ENCODE measurements around the gene DSC1. TPM values are rescaled to one million over a fixed set of nuclear protein-coding genes. Genes with fewer than 3 reads are reported as not detected.

DSC1 gene
- total and polyA plus RNA-seq, 2 of the 13 experiments (the other 11 are each of a cell fraction or from before 2014, with no cell fraction given) = not detected

DNA sequence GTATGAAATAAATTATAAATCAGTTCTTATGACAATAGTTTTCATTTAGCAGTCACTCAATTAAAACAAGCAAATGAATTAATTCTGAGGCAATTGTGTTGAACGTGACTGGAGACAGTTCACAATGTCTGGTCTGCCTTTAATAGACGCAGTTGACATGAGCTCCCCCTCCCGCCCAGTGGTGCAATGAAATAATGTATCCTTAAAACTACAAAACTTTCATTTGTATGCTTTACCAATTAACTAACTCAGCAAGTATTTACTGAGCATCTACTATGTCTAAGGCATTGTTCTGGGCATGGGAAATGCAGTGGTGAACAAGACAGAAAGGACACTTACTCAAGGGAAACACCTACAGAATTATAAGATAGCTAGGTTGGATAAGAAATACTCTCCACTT, 56.9 kb downstream of the DSC1 start:
- Histone ChIP-seq H3K36me3 (replicated peaks in 1 of 2; ENCODE audit: control insufficient read depth in 1 of 2, insufficient read depth in 2 of 2, low read length in 2 of 2) (no peaks in the 10 kb centered on the region), H3K4me1 (ENCODE audit: insufficient read depth, low read length) (peaks cover 9% of the 10 kb centered on the region), H3K79me2 (ENCODE audit: insufficient read depth, low read length) (peaks cover 3% of the 10 kb centered on the region), H4K20me1 (ENCODE audit: insufficient read depth, low read length) (no peaks in the 10 kb centered on the region), H3K27me3 (ENCODE audit: control insufficient read depth in 1 of 2, insufficient read depth in 2 of 2, low read length in 2 of 2) (no peaks in the 10 kb centered on the region; a peak in 1 of 5 replicates), H3K27ac (ENCODE audit: extremely low read length, insufficient read depth, low read length) (no peak overlapping the region), H3K9me3 (ENCODE audit: low read length) (no peaks in the 10 kb centered on the region), H3K9ac (ENCODE audit: insufficient read depth, low read depth, low read length) (no peak overlapping the region), H2AFZ (ENCODE audit: low read length) (no peak overlapping the region), H3K4me2 (ENCODE audit: low read depth, low read length) (no peak overlapping the region), H3K4me3 (replicated peaks in 1 of 3; ENCODE audit: insufficient read depth in 1 of 3, low read depth in 2 of 3, low read length in 3 of 3) (no peak overlapping the region)
- ChIA-PET POLR2A (no interaction called here), CTCF (ENCODE audit: low intra/inter-chr PET ratio, low total read pairs) (no interaction called here)
- no peak for FAIRE-seq
- DNase-seq (ENCODE audit: low spot score) = no peak
- no TSS peak for BruUV-seq (replicated peaks)
- TF ChIP-seq RXRA (CRISPR knock-in tag; IDR thresholded peaks at IDR 0.05) = no peak
- no peak for TF ChIP-seq ZNF709 (CRISPR knock-in tag; IDR thresholded peaks at IDR 0.05)
- no peak for TF ChIP-seq ZNF790 (CRISPR knock-in tag; IDR thresholded peaks at IDR 0.05; ENCODE audit: borderline replicate concordance)
- no peak for TF ChIP-seq RXRB (CRISPR knock-in tag; IDR thresholded peaks at IDR 0.05; ENCODE audit: borderline replicate concordance)
- TF ChIP-seq CBX2 (IDR thresholded peaks at IDR 0.05; ENCODE audit: low read depth, low read length) = no peak
- TF ChIP-seq CBX2 (CRISPR knock-in tag; IDR thresholded peaks at IDR 0.05; ENCODE audit: low read depth) = no peak
- TF ChIP-seq HDAC1 (CRISPR knock-in tag; IDR thresholded peaks at IDR 0.05) = no peak
- TF ChIP-seq ZFP37 (CRISPR knock-in tag; IDR thresholded peaks at IDR 0.05; ENCODE audit: borderline replicate concordance) = no peak
- no peak for TF ChIP-seq GATA4 (IDR thresholded peaks at IDR 0.05; ENCODE audit: borderline replicate concordance, low read depth)
- no peak for TF ChIP-seq SMAD1 (CRISPR knock-in tag; IDR thresholded peaks at IDR 0.05; ENCODE audit: borderline replicate concordance, low read depth)
- TF ChIP-seq, protein P1, sequence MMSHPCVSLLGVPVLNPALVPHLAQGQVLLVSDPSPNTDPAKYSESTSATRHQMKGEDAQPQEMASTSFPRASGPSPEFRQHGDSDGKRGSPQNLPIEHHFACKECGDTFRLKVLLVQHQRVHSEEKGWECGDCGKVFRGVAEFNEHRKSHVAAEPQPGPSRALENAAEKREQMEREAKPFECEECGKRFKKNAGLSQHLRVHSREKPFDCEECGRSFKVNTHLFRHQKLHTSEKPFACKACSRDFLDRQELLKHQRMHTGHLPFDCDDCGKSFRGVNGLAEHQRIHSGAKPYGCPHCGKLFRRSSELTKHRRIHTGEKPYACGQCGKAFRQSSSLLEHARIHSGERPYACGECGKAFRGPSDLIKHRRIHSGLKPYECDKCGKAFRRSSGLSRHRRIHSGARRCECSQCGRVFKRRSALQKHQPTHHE (CRISPR knock-in tag; IDR thresholded peaks at IDR 0.05; ENCODE audit: borderline replicate concordance) = no peak
- no peak for TF ChIP-seq XBP1 (CRISPR knock-in tag; IDR thresholded peaks at IDR 0.05)
- no peak for TF ChIP-seq TP53 (CRISPR knock-in tag; conservative IDR thresholded peaks at IDR 0.05)
- TF ChIP-seq, protein P2, sequence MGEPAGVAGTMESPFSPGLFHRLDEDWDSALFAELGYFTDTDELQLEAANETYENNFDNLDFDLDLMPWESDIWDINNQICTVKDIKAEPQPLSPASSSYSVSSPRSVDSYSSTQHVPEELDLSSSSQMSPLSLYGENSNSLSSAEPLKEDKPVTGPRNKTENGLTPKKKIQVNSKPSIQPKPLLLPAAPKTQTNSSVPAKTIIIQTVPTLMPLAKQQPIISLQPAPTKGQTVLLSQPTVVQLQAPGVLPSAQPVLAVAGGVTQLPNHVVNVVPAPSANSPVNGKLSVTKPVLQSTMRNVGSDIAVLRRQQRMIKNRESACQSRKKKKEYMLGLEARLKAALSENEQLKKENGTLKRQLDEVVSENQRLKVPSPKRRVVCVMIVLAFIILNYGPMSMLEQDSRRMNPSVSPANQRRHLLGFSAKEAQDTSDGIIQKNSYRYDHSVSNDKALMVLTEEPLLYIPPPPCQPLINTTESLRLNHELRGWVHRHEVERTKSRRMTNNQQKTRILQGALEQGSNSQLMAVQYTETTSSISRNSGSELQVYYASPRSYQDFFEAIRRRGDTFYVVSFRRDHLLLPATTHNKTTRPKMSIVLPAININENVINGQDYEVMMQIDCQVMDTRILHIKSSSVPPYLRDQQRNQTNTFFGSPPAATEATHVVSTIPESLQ (CRISPR knock-in tag; conservative IDR thresholded peaks at IDR 0.05) = no peak
- TF ChIP-seq, protein P3, sequence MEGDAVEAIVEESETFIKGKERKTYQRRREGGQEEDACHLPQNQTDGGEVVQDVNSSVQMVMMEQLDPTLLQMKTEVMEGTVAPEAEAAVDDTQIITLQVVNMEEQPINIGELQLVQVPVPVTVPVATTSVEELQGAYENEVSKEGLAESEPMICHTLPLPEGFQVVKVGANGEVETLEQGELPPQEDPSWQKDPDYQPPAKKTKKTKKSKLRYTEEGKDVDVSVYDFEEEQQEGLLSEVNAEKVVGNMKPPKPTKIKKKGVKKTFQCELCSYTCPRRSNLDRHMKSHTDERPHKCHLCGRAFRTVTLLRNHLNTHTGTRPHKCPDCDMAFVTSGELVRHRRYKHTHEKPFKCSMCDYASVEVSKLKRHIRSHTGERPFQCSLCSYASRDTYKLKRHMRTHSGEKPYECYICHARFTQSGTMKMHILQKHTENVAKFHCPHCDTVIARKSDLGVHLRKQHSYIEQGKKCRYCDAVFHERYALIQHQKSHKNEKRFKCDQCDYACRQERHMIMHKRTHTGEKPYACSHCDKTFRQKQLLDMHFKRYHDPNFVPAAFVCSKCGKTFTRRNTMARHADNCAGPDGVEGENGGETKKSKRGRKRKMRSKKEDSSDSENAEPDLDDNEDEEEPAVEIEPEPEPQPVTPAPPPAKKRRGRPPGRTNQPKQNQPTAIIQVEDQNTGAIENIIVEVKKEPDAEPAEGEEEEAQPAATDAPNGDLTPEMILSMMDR (CRISPR knock-in tag; IDR thresholded peaks at IDR 0.05) = no peak
- intact Hi-C loops (cut with micrococcal nuclease; ENCODE audit: unreplicated experiment) = loop anchor here (10.0 kb wide), 1 partner anchor 61 kb away; the partner anchor contains the start of gene DSC3
- no peak for ATAC-seq
- WGBS (ENCODE audit: low lambda C conversion rate) = 91% methylated on average over 3 of the region's 3 CpGs
- in situ Hi-C loops (cut with HindIII; ENCODE audit: extremely low pct_ligation_motif_present, low pct_unique_long_range_greater_than_20kb) = no loop called here

Measured in HepG2 (cell line).